Vagina (tissue), 2 donors: Measurements from ENCODE around the gene EPG5. TPM values are rescaled to one million over a fixed set of nuclear protein-coding genes. Genes with fewer than 3 reads are reported as not detected.

Source experiments
- DNase-seq, 2 donors: peaks; one replicate each; pipeline ENCODE4 v3.0.0-alpha.2; 2017; ENCODE audit errors: extremely low spot score in 2 of 2
- H3K27ac ChIP-seq: fragments of 200-600 bp; sonication (generic); one replicate; pipeline ENCODE4 v1.5.1; 2019
- H3K27me3 ChIP-seq: fragments of 200-600 bp; sonication (generic); one replicate; pipeline ENCODE4 v1.5.1; 2019
- H3K36me3 ChIP-seq, 2 donors: fragments of 200-600 bp; sonication (generic); one replicate each; pipeline ENCODE4 v1.5.1; 2017 to 2019
- H3K4me1 ChIP-seq: fragments of 200-600 bp; sonication (generic); one replicate; pipeline ENCODE4 v1.5.1; 2019
- H3K4me3 ChIP-seq, 2 donors: fragments of 200-600 bp; sonication (generic); 1 replicate in 1 of 2; 2 replicates in 1 of 2; pipeline ENCODE4 v1.5.1; 2016 to 2019
- H3K9me3 ChIP-seq: fragments of 200-600 bp; sonication (generic); one replicate; pipeline ENCODE4 v1.5.1; 2019
- POLR2A ChIP-seq, 2 donors: fragments of 450-650 bp; IDR thresholded peaks; one replicate each; pipeline ENCODE4 v1.6.1; 2017; ENCODE audit warnings: antibody characterized with exemption in 2 of 2, mild to moderate bottlenecking in 2 of 2, moderate library complexity in 2 of 2
- POLR2AphosphoS5 ChIP-seq, 2 donors: sonication (generic); formaldehyde crosslinking; IDR thresholded peaks; one replicate each; pipeline ENCODE4 v1.9.0; 2017; ENCODE audit warnings: antibody characterized with exemption in 2 of 2, mild to moderate bottlenecking in 2 of 2, low read depth in 1 of 2; ENCODE audit not compliant: insufficient read depth in 1 of 2
- intact Hi-C: fragments of 100-400 bp; cut with DNase I; formaldehyde crosslinking; loops from one replicate; pipeline ENCODE4 v1.15.1; 2023
- total RNA-seq: library from RNA; depleted of rRNA; stranded (reverse); fragments of >200 nt; gene quantifications from one replicate; pipeline ENCODE4 v1.2.3, GENCODE V29; 2016
- TF ChIP-seq, protein P1 (sequence below), 3 experiments: fragments of 450-650 bp in 2 of 3; fragments of 200-600 bp in 1 of 3; sonication (generic) in 1 of 3; IDR thresholded peaks; one replicate each; pipeline ENCODE4 v1.5.1; 2017 to 2019; ENCODE audit warnings: antibody characterized with exemption in 3 of 3, mild to moderate bottlenecking in 2 of 3, moderate library complexity in 2 of 3

Gene EPG5
- total RNA-seq, 1 donor from 2014 or later = 29.5 TPM

DNA sequence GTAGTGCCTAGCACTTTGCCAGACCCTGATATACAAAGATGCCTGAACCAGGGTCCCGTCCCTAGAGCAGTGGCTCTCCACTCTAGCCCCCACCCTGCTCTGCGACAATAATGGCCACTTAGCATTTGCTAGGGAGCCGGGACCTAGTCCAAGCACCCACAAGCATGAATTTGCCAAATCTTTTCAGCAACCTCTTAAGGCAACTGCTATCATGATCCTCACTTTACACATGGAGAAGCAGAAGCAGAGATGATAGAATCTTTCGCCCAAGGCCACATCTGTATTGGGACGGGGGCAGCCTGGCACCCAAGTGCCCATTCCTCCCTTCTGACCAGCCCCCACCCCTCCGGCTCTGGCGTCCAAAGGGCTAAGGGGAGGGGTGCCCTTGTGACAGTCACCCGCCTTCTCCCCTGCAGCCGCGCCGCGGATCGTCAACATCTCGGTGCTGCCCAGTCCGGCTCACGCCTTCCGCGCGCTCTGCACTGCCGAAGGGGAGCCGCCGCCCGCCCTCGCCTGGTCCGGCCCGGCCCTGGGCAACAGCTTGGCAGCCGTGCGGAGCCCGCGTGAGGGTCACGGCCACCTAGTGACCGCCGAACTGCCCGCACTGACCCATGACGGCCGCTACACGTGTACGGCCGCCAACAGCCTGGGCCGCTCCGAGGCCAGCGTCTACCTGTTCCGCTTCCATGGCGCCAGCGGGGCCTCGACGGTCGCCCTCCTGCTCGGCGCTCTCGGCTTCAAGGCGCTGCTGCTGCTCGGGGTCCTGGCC lies 128.6 kb downstream of the EPG5 start:
- TF ChIP-seq POLR2AphosphoS5 (IDR thresholded peaks at IDR 0.05; ENCODE audit: insufficient read depth in 1 of 2, low read depth in 1 of 2) = no peak
- TF ChIP-seq POLR2A (IDR thresholded peaks at IDR 0.05) = no peak
- TF ChIP-seq, protein P1, sequence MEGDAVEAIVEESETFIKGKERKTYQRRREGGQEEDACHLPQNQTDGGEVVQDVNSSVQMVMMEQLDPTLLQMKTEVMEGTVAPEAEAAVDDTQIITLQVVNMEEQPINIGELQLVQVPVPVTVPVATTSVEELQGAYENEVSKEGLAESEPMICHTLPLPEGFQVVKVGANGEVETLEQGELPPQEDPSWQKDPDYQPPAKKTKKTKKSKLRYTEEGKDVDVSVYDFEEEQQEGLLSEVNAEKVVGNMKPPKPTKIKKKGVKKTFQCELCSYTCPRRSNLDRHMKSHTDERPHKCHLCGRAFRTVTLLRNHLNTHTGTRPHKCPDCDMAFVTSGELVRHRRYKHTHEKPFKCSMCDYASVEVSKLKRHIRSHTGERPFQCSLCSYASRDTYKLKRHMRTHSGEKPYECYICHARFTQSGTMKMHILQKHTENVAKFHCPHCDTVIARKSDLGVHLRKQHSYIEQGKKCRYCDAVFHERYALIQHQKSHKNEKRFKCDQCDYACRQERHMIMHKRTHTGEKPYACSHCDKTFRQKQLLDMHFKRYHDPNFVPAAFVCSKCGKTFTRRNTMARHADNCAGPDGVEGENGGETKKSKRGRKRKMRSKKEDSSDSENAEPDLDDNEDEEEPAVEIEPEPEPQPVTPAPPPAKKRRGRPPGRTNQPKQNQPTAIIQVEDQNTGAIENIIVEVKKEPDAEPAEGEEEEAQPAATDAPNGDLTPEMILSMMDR (IDR thresholded peaks at IDR 0.05) = no peak
- no peaks in the 10 kb centered on the region for H3K36me3 ChIP-seq
- peaks cover 4% of the 10 kb centered on the region for H3K27me3 ChIP-seq
- DNase-seq = no peak
- no peaks in the 10 kb centered on the region for H3K9me3 ChIP-seq
- peaks cover 18% of the 10 kb centered on the region for H3K4me1 ChIP-seq
- intact Hi-C loops = no loop called here
- H3K4me3 ChIP-seq = peak overlapping the region; percentile 4 to 36
- H3K27ac ChIP-seq = no peak overlapping the region

DNA sequence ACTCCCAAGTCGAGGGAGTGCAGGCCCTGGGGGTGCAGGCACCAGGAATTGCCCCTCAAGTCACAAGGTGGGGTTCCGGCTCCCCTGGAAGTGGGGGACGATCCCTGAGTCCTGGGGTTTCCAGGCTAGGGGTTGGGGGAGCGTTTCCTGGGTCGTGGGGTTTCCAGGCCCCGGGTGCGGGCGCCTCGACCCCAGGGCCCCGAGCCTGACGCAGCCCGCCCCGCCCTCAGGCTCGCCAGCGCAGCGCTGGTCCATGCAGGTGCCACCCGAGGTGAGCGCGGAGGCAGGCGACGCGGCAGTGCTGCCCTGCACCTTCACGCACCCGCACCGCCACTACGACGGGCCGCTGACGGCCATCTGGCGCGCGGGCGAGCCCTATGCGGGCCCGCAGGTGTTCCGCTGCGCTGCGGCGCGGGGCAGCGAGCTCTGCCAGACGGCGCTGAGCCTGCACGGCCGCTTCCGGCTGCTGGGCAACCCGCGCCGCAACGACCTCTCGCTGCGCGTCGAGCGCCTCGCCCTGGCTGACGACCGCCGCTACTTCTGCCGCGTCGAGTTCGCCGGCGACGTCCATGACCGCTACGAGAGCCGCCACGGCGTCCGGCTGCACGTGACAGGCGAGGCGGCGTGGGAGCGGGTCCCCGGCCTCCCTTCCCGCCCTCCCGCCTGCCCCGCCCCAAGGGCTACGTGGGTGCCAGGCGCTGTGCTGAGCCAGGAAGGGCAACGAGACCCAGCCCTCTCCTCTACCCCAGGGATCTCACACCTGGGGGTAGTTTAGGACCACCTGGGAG lies 129.7 kb downstream of the EPG5 start:
- H3K4me3 ChIP-seq = peak overlapping the region; percentile 7 to 36
- no peak overlapping the region for H3K27ac ChIP-seq
- DNase-seq = no peak
- TF ChIP-seq POLR2AphosphoS5 (IDR thresholded peaks at IDR 0.05; ENCODE audit: insufficient read depth in 1 of 2, low read depth in 1 of 2) = no peak
- TF ChIP-seq, protein P1 (IDR thresholded peaks at IDR 0.05) = no peak
- TF ChIP-seq POLR2A (IDR thresholded peaks at IDR 0.05) = no peak
- peaks cover 18% of the 10 kb centered on the region for H3K4me1 ChIP-seq
- intact Hi-C loops = no loop called here
- H3K27me3 ChIP-seq = peaks cover 4% of the 10 kb centered on the region
- no peaks in the 10 kb centered on the region for H3K9me3 ChIP-seq
- no peaks in the 10 kb centered on the region for H3K36me3 ChIP-seq

DNA sequence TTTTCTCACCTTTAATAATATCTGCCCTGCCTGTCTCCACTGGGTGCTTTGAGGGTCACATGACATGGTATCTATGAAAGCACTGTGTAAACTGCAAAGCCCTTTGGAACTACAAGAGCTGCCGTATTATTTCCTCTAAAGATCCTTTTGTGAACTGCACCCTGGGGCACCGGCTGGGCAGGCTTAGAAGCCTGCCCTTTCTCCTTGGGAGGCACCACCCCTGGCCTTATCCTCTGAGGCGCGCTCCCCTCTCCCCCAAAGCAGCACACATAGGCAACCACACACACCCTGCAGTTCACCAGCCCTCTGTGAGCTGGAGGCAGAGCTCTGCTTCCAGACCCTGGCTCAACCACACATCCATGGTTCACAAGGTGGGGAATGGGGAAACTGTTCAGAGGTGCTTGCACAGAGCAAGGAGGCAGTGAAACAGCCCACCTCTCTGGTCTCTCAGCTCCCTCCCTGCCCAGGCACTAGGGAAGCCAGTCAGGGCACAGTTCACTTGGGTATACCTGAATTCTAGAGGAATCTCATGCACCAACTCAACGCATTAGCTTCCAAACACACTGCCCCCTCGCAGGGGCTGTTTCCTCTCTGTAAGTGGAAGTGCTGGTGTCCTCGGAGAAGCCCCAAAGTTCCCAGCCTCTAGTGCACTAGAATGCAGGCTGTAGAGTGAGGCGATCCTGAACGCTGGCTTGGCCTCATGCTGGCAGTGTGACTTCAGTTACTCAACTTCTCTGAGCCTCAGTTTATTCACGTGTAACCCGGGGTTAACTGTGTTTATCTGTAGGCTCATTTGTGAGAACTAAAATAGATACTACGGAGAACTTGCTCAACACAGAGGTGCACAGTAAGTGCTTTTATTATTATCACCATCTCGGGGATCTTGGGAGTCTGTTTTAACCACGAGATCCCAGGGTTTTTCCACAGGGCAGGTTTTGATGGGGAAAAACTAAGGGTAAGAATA lies 130.6 kb downstream of the EPG5 start:
- H3K27me3 ChIP-seq = peaks cover 4% of the 10 kb centered on the region
- H3K4me3 ChIP-seq = no peak overlapping the region
- no peaks in the 10 kb centered on the region for H3K36me3 ChIP-seq
- H3K4me1 ChIP-seq = peaks cover 18% of the 10 kb centered on the region
- H3K9me3 ChIP-seq = no peaks in the 10 kb centered on the region
- peak in 1 of 2 donors; percentile 80 for DNase-seq
- TF ChIP-seq POLR2AphosphoS5 (IDR thresholded peaks at IDR 0.05; ENCODE audit: insufficient read depth in 1 of 2, low read depth in 1 of 2) (no peak), POLR2A (IDR thresholded peaks at IDR 0.05) (no peak)
- TF ChIP-seq, protein P1 (IDR thresholded peaks at IDR 0.05) = no peak
- intact Hi-C loops = no loop called here
- H3K27ac ChIP-seq = no peak overlapping the region

DNA sequence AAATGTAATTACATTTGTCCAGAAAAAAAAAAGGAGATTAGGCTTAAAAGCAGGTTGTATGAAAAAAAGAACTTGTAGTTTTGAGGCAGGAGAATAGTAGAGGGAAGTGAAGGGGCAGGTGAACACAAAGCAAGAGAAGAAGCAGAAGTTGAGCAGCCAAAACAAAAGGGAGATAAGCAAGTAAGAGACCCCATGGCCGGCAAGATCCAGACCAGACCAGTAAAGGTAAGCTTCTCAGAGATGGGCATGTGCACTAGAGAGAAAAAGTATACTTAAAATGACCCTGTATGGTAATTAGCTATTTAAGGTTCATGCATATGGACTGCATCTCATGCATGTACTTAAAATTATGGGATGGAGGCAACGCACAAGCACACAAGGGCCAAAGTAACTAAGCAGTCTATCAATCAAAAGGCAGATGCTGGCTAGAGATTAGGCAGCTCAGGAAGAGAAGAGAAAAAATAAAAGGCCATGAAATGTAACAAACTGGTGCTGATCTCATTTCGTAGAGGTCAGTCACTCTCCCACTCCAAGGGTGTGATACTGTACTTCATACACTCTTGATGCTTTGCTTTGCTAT lies 132.0 kb downstream of the EPG5 start:
- Histone ChIP-seq H3K27ac (no peak overlapping the region), H3K27me3 (peaks cover 4% of the 10 kb centered on the region), H3K4me1 (peaks cover 18% of the 10 kb centered on the region), H3K4me3 (no peak overlapping the region), H3K36me3 (no peaks in the 10 kb centered on the region), H3K9me3 (no peaks in the 10 kb centered on the region)
- TF ChIP-seq POLR2A (IDR thresholded peaks at IDR 0.05) (no peak), POLR2AphosphoS5 (IDR thresholded peaks at IDR 0.05; ENCODE audit: insufficient read depth in 1 of 2, low read depth in 1 of 2) (no peak)
- TF ChIP-seq, protein P1 (IDR thresholded peaks at IDR 0.05) = no peak
- intact Hi-C loops = no loop called here
- DNase-seq = peak in 1 of 2 donors; percentile 13
